SH-SY5Y (cell line): ENCODE results near the gene PTPRJ.

Source experiments
- GATA2 ChIP-seq: IDR thresholded peaks from 2 replicates; pipeline ENCODE4 v1.6.1; 2011; ENCODE audit warnings: mild to moderate bottlenecking, low read depth, low read length
- GATA3 ChIP-seq: IDR thresholded peaks from 2 replicates; pipeline ENCODE4 v1.6.1; 2011; ENCODE audit warnings: low read depth, mild to moderate bottlenecking, low read length, moderate library complexity

PTPRJ gene

DNA sequence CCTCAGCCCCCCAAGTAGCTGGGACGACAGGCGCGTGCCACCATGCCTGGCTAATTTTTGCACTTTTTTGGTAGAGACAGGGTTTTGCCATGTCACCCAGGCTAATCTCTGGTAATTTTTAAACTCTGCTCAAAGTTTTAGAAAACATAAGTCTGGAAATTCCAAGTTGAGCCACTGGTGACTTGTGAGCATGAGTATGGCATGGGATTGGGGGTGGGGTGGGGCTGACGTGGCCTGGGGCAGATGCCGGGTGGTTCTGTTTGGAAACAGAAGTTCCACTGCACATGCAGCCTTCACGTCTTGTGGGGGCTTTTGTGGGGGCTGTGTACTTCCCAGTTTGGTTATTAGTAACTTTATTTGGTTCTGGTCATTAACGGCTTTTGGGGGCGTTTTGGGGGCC is 67.3 kb downstream of the PTPRJ start:
- TF ChIP-seq GATA3, result no peak
- no peak for TF ChIP-seq GATA2

DNA sequence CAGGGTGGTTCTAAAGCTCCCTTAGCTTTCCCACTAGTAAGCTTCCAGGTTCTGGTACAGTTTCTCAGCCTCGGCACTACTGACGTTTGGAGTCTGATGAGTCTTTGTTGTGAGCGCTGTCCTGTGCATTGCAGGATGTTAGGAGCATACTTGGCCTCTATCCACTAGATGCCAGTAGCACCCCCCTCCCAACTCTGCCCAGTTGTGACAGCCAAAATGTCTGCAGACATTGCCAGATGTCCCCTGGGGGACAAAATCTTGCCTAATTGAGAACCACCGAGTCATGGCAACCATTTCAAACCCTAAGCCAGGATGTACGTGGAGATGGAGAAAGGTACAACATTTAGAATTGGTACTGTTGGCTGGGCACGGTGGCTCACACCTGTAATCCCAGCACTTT is 68.7 kb downstream of the PTPRJ start:
- TF ChIP-seq GATA2 (no peak), GATA3 (no peak)

DNA sequence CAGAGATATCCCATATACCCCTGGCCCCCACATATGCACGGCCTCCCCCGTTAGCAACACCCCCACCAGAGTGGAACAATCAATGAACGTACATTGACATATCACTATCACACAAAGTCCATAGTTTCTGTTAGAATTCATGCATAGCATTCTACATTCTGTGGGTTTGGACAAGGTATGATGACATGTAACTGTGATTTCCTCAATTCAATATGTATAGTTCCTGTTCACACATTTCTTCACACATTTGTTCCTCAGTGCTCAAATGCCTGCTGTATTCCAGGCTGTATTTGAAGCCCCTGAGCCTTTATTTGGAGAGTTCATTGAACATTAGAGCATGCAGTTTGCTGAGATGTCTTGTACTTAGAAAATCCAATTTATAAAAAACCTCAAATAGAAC is 69.9 kb downstream of the PTPRJ start:
- TF ChIP-seq GATA2, result no peak
- TF ChIP-seq GATA3, result no peak

DNA sequence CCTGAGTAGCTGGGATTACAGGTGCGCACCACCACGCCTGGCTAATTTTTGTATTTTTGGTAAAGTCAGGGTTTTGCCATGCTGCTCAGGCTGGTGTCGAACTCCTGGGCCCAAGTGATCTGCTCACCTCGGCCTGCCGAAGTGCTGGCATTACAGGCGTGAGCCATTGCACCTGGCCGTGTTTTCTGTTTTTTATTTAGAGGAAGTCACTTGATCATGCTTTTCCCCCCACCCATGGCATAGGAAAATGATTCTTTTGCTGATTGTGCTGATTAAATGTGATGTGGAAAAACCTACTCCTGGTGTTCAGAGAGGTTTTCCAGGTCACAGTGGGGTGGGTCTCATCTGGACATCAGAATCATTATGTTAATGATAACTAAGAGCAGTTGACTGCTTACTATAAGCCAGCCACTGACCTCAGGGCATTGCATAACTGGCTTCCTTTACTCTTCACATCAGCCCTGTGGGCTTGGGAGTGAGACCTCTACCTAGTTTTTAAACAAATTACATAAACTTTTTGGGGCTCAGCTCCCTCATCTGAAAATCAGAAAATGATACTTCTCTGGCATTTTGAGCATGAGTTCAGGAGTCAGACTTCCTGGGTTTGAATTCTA is 71.0 kb downstream of the PTPRJ start:
- TF ChIP-seq GATA3 (no peak), GATA2 (no peak)

DNA sequence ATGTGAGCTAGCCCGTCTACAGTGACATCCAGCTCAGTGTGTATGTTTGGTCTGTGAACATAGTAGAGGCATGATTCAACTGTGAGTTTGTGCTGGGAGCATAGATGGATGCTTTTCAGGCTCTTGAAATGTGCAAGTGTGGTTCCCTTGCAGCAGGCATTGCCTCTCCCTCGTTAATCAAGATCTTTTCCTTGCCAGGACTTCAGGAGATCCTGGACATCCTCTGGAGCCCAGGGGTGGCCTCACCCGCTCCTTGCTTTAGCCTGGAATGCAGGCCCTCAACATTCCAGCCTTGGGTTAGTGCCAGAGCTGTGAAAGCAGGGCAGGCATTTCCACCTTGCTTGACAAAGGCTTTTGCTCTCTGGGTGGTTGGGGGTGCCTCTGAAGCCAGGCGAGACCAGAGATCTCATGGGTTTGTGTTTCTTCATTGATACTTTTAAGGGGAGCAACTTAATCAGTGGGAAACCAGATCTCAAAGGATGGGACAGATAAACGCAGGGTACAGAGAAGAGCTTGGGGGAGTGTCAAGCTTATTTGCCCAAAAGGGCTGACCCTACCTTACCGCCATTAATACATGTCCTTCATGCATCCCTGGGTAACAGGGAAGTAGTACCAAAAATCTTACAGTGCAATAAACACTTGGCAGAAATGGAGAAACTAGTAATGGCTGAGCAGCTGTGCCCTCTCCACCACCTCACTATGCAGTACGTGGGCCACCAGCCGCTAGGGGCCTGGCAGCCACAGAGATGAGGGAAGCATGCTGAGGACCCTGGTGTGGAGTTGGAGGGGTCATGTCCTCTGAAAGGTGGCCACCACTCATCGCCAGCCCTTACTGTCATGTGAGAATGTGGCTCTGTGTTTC is 72.1 kb downstream of the PTPRJ start:
- TF ChIP-seq GATA2 (no peak), GATA3 (no peak)

DNA sequence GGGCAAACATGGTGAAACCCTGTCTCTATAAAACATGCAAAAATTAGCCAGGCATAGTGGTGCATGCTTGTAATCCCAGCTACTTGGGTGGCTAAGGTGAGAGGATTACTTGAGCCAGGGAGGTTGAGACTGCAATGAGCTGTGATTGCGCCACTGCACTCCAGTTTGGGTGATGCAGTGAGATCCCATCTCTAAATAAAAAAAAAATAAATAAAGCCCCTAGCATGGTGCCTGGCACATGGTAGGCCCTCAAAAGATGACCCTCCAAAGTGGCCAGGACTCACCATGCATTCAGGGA is 74.6 kb downstream of the PTPRJ start:
- TF ChIP-seq GATA3, result no peak
- TF ChIP-seq GATA2, result no peak

DNA sequence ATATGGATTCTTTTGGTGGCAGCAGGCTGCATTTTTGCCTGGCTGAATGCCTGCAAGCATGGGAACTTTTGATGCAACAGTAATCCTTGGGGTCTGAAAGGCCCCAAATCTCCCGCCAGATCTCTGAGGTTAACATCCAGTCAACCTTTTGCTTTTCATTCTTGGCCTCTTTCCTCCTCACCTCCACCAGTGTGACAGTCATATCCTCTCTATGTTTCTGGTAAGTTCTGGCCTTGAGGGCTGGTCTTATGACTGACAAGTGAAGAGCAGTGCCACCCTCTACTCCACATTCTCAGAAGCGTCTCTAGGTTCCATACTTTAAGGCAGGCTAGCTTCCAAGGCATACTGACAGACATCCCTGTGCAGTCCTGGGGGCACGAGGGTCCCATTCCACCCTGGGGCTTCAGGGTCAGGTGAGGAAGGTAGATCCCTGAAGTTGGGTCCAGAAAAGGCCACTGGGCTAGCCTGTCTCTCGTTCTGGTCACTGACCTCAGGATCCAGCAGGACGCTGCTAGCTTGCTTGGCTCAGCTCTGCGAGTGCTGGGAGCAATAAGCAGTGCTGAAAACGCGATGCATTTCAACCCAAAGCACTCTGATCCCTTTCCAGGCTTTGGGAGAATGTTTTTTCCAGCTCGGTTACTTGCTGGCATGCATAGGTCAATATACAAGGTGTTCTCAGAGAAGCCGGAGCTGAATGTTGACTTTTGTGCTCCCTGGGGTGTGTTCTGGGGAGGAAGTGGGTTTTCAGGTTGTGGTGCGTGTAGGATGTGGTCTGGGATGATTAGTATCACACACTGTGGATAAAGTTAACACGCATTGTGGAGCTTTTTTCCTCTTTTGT is 75.2 kb downstream of the PTPRJ start:
- TF ChIP-seq GATA3, result no peak

DNA sequence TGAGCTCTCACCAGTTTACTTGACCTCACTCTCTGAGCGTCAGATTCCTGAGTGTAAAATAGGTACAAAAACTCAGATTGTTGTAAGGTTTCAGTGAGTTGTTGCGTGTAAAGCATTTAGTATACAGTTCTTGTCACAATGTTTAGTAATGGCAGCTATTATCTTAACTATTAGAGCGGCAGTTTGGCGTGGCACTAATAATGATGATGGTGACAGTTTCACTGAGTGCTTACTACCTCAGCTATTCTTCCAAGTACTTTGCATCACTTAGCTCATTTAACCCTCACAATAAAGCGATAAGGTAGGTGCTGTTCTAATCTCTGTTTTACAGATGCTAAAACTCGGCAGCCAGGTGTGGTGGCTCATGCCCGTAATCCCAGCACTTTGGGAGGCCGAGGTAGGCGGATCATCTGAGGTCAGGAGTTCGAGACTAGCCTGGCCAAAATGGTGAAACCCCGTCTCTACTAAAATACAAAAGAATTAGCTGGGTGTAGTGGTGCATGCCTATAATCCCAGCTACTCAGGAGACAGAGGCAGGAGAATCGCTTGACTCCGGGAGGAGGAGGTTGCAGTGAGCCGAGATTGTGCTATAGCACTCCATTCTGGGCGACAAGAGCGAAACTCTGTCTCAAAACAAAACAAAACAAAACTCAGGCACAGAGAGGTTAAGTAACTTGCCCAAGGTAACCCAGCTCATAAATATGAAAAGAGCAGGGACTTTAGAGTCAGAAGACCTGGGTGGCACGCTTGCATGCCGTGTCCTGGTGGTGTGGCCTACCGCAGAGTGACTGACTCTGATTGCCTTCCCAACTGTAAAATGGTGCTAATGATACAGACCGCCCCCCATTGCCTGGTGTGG is 76.2 kb downstream of the PTPRJ start:
- TF ChIP-seq GATA2 (no peak), GATA3 (no peak)

DNA sequence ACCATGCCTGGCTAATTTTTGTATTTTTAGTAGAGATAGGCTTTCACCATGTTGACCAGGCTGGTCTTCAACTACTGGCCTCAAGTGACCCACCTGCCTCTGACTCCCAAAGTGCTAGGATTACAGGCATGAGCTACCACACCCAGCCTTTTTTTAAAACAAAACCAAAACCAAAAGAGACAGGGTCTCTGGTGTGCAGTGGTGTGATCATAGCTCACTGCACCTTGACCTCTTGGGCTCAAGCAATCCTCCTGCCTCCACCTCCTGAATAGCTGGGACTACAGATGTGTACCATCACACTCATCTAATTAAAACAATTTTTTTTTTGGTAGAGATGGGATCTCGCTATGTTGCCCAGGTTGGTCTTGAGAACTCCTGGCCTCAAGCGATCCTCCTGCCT is 77.7 kb downstream of the PTPRJ start:
- no peak for TF ChIP-seq GATA2
- no peak for TF ChIP-seq GATA3

DNA sequence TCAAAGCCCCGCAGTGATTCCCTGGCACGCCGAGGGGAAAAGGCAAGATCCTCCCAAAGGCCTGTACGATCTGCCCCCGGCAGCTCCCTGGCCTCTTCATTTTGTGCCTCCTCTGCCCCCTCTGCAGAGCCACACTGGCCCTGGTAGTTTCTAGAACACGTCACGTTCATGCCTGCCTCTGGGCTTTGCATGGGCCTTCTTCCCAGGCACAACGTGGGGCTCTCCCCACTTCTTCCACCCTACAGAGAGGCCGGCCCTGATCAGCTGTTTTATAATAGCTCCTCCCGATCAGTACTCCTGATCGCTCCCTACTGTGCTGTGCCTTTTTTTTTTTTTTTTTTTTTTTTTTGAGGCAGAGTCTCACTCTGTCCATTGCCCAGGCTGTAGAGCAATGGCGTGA is 78.4 kb downstream of the PTPRJ start:
- TF ChIP-seq GATA2, result no peak
- TF ChIP-seq GATA3, result no peak

DNA sequence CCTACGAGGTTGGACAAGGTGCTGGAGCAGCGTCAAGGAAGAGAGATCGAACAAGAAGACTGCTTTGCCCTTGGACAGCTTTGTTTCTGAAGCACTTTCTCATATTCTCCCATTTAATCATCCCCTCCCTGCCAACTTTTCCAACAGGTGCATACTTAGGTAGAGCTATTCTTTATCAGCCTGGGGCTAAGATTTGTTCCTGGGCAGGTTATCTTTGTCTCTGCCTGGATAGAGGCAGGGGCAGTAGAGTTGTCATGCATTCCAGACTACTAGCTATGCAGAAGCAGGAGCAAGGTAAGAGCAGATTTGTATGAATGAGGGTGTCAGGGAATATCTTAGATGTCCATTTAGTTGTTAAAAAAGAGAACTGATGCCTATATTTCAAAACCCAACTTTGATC is 82.3 kb downstream of the PTPRJ start:
- no peak for TF ChIP-seq GATA3
- no peak for TF ChIP-seq GATA2

DNA sequence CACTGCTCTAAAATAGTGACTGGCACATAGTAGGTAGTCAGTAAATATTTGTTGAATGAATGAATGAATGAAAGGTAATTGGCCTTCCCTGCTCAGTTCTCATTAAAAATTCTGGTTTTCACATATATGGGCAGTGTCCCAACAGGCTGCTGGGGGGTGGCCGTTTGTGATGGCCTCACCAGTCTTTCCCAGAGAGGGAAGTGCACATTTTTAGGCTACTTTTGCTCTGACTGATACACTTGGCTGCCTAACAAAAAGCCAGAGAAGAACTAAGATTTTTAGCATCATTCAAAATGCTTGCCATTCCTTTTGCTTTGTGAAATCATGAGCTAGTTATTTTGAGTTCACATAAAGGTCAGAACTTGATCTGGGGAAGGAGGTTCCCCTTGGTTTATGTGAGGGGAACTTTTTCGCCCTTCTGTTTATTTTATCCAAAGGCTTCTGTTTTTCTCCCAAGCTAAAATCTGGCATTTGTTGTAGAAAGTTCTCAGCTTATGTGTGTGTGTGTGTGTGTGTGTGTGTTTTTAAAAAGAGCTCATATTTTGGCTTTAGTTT is 83.1 kb downstream of the PTPRJ start:
- no peak for TF ChIP-seq GATA3
- no peak for TF ChIP-seq GATA2

DNA sequence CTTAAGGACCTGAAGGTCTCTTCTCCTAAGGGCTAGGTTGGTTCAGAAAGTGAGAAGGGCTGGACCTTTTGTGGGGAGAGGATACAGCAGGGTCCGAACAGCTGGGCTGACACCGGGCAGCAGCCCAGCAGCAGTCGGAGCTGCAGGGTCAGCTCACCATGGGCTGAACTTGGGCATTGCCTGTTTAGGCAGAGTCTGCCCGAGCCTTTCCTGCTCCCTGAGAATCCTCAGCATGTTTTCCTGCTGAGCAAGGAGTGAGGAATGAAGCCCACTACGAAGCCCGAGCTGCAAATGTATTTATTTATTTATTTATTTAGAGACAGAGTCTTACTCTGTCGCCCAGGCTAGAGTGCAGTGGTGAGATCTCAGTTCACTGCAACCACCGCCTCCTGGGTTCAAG is 83.9 kb downstream of the PTPRJ start:
- TF ChIP-seq GATA2, result no peak
- TF ChIP-seq GATA3, result no peak
